Bronchial epithelial cell (primary cell): ENCODE results near the gene SPTA1. TPM values are rescaled to one million over a fixed set of nuclear protein-coding genes. Genes with fewer than 3 reads are reported as not detected.

ENCODE experiments used
- DNase-seq: peaks from one replicate; pipeline ENCODE4 v3.0.0-alpha.2; 2010; ENCODE audit warnings: low read depth
- FAIRE-seq: peaks from 2 replicates; lab custom pipeline; 2011; peaks lifted over from hg19 to GRCh38; lab: Jason Lieb, UNC
- H3K27me3 ChIP-seq: 2 replicates; pipeline ENCODE4 v1.5.1; 2011; ENCODE audit warnings: low read length; ENCODE audit not compliant: control insufficient read depth, insufficient read depth
- H3K36me3 ChIP-seq: 2 replicates; pipeline ENCODE4 v1.5.1; 2011; ENCODE audit warnings: low read length; ENCODE audit not compliant: control insufficient read depth, insufficient read depth
- H3K4me3 ChIP-seq: 2 replicates; pipeline ENCODE4 v1.5.1; 2011; ENCODE audit warnings: mild to moderate bottlenecking, low read depth, low read length, control low read depth
- total RNA-seq: library from RNA; depleted of rRNA; stranded (reverse); fragments of >200 nt; gene quantifications from 2 replicates; pipeline ENCODE4 v1.2.1, GENCODE V29; 2014
- TF ChIP-seq, protein P1 (sequence below): IDR thresholded peaks from 2 replicates; pipeline ENCODE4 v1.5.1; 2011; ENCODE audit warnings: mild to moderate bottlenecking, moderate library complexity, low read length, control low read depth, inconsistent platforms; ENCODE audit not compliant: insufficient read depth, severe bottlenecking

Gene SPTA1
- total RNA-seq, 1 donor from 2014 or later: not detected

DNA sequence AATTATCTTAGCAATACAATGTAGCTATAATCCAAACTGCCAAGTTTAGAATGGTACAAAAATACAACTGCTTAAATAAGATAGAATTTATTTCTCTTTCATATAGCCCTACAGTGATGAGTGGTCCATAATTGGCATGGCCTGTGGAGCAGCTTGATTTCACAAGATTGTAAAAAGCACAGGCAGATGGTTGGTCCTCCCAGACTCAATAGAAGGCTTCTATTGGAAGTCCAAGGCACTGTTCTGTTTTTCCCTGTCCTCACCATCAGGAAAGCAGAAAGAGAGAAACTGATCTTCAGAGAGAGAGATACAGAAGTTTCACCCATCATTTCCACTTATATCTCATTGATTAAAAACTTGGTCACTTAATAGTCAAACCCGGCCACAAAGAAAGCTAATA lies 114.3 kb downstream of the SPTA1 start:
- DNase-seq: no peak
- Histone ChIP-seq H3K27me3 (no peaks in the 10 kb centered on the region), H3K4me3 (no peak overlapping the region), H3K36me3 (no peaks in the 10 kb centered on the region)
- TF ChIP-seq, protein P1, sequence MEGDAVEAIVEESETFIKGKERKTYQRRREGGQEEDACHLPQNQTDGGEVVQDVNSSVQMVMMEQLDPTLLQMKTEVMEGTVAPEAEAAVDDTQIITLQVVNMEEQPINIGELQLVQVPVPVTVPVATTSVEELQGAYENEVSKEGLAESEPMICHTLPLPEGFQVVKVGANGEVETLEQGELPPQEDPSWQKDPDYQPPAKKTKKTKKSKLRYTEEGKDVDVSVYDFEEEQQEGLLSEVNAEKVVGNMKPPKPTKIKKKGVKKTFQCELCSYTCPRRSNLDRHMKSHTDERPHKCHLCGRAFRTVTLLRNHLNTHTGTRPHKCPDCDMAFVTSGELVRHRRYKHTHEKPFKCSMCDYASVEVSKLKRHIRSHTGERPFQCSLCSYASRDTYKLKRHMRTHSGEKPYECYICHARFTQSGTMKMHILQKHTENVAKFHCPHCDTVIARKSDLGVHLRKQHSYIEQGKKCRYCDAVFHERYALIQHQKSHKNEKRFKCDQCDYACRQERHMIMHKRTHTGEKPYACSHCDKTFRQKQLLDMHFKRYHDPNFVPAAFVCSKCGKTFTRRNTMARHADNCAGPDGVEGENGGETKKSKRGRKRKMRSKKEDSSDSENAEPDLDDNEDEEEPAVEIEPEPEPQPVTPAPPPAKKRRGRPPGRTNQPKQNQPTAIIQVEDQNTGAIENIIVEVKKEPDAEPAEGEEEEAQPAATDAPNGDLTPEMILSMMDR: no peak
- FAIRE-seq: no peak

DNA sequence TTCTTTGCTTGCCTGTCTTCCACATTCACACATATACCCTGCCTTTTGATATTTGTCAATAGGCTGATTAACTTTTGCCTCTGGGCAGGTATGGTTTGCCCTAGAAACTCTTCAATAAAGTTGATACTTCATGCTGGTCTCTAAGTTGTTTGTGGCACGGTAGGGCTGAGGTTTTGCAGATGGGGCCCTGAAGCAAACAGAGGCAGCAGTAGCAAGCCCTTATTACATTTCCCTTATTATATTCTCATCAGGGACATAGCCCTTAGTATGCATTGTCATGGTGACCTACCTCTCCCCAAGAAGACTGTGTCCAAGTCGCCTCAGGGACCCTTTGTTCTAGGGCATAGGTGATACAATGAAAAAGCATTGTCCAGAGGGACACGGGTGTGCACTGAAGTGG lies 116.0 kb downstream of the SPTA1 start, which contains the start of gene OR6P1:
OR6P1 (minus strand) TSS at position 101 of the 400 bp plus-strand sequence. CDS start 6,976 bp downstream, outside the sequence.
- DNase-seq (no peak), FAIRE-seq (no peak)
- Histone ChIP-seq H3K27me3 (no peaks in the 10 kb centered on the region), H3K4me3 (no peak within 1 kb of the TSS), H3K36me3 (no peaks in the 10 kb centered on the region)
- TF ChIP-seq, protein P1: no peak

DNA sequence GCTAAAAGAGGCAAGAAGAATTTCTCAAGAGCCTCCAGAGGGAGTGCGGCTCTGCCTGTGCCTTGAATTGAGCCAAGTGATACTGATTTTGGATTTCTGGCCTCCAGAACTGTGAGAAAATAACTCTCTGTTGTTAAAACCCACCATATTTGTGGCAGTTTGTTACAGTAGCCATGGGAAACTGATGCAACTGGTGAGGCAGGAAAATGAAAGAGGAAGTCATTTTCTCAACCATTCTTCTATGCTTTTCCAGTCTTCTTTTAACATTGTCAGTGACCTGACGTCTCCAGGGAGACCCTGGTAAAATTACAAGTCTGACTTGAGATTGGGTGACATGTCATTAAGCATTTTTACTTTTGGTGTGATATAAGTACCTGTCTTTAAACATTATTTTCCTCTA lies 121.9 kb downstream of the SPTA1 start:
- H3K36me3 ChIP-seq: no peaks in the 10 kb centered on the region
- no peaks in the 10 kb centered on the region for H3K27me3 ChIP-seq
- no peak for FAIRE-seq
- no peak for DNase-seq
- no peak overlapping the region for H3K4me3 ChIP-seq
- TF ChIP-seq, protein P1: no peak

DNA sequence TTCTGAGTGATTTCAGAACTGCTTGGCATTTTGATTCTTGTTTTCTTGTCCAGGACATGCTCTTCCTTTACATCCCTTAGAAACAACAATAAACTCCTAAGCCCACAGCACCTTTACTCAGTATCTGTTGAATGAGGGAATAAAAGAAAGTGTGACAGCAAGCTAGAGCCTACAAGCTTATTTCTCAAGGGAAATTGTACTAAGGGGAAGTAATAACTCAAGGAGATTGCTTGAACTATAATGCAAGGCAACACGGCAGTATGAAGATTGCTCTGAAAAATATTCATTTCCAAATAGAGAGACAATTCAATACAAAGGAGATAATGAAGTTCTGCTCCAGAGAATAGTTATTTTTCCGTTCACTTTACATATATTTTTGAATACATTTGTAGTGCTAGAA lies 122.7 kb downstream of the SPTA1 start:
- H3K36me3 ChIP-seq: no peaks in the 10 kb centered on the region
- DNase-seq: no peak
- no peak for FAIRE-seq
- H3K4me3 ChIP-seq: no peak overlapping the region
- no peaks in the 10 kb centered on the region for H3K27me3 ChIP-seq
- TF ChIP-seq, protein P1: no peak

Other genes with a start within 250 kb of the SPTA1 start
- gene OR10K1, start 224.9 kb downstream of the SPTA1 start, total RNA-seq: not detected in 2 replicates
- gene OR10R2, start 214.5 kb downstream of the SPTA1 start, total RNA-seq: under 0.01 TPM in 1 of 2 replicates, not detected in the other
- gene OR6Y1, start 132.3 kb downstream of the SPTA1 start, total RNA-seq: not detected in 2 replicates
- gene OR6P1, start 116.1 kb downstream of the SPTA1 start, total RNA-seq: not detected in 2 replicates
- not detected in 2 replicates for gene OR10X1, start 106.8 kb downstream of the SPTA1 start, total RNA-seq
- not detected in 2 replicates for gene OR10Z1, start 81.4 kb downstream of the SPTA1 start, total RNA-seq
- not detected in 2 replicates for gene OR6K2, start 13.9 kb upstream of the SPTA1 start, total RNA-seq
- gene OR6K3, start 34.0 kb upstream of the SPTA1 start, total RNA-seq: not detected in 2 replicates
- gene OR6K6, start 68.0 kb upstream of the SPTA1 start, total RNA-seq: not detected in 2 replicates
- gene OR6N1, start 85.5 kb upstream of the SPTA1 start, total RNA-seq: not detected in 2 replicates
- gene OR6N2, start 94.5 kb upstream of the SPTA1 start, total RNA-seq: not detected in 2 replicates
- not detected in 2 replicates for gene MNDA, start 144.6 kb upstream of the SPTA1 start, total RNA-seq
- gene PYHIN1, start 244.8 kb upstream of the SPTA1 start, total RNA-seq: not detected in 2 replicates